CD4-positive, alpha-beta T cell treated with Interleukin-1 beta for 1 hour (primary cell): ENCODE data around the gene HOXA4.

ENCODE experiments used
- DNase-seq, 2 donors: peaks; one replicate each; pipeline ENCODE4 v3.0.0-alpha.2; 2020 to 2022

HOXA4 gene

DNA sequence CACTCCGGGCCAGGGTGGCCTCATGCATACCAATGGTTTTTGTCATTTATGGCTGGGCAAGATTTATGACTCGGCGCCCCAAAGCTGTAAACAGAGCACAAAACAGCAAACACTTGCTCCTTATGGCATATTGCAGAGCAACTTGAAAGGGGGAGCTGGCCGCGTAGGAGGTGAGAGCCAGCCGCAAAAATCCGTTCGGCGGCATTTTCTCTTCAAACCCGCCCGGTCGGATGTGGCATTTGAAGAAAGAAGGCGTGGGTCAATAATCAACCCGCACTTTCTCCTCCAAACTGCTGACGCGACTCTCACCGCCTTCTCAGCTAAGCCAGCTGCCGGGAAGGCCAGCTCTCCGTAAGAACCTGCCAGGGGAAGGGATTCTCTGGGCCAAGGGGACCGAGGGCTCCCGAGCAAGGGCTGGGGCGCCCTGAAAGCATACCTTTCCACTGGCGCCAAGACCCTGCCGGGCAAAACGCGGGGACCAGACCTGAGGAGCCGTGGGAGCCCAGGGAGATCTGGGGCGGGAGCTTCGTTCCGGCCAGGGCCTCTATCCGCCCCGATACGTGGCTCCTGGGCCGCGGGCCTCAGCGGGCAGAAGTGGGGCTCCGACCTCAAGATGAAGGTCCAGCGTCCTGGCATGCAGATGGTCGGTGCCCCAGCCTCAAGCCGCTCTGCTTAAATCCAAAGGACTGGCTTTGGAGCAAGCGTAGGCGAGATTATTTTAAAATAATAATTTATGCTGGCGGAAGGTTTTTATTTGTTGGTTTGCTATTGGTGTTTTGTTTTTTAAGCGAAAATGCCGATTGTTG is 15.1 kb downstream of the HOXA4 start:
- no peak for DNase-seq

DNA sequence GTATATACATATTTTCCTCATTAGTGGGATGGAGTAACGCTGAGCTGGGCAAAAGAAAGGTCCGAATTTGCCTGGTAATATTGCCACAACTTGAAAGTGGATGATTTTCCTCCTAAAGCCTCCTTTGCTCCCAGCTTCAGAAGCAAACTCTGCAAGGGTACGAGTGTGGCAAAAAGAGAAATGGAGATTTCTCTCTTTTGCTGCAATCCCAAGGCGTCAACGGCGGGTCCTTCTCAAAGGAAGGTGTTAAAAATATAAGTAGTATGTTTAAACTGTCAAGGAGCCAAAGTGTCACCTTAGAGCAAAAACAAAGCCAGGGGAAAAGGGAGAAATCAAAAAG is 15.7 kb downstream of the HOXA4 start:
- no peak for DNase-seq

DNA sequence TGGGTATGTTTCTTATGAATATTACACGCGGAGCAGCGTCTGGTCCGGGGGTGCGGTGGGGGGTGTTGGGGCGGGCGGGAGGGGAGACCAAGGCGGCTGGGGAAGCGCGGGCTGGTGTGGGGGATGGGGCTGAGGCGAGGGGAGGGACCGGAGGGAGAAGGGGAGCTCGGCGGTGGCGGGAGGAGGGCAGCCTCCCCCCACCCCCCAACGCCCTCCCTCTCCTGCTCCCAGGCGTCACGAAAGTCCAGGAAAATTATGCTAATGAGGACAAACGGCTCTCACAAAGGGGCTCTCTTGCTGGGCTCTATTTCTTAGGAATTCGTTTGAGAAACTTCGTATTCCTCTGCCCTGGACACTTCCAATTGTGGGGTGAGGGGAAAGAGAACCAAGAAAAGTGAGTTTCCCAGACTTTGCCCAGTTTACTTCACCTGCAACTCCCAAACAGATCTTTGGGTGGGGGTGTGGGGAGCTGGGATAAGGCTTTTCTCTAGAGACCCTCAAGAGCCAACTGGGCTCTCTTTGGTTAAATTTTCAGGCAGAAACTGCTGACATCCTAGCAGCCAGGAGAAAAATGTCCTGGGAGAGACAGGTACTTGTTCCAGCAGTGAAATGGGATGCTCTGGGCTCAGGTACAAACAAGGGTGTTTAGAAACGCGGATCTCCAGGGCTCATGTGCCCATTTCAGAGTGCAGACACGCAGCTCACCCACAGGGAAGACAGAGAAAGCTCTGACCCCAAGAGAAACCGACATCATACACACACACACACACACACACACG is 16.4 kb downstream of the HOXA4 start:
- DNase-seq: no peak

DNA sequence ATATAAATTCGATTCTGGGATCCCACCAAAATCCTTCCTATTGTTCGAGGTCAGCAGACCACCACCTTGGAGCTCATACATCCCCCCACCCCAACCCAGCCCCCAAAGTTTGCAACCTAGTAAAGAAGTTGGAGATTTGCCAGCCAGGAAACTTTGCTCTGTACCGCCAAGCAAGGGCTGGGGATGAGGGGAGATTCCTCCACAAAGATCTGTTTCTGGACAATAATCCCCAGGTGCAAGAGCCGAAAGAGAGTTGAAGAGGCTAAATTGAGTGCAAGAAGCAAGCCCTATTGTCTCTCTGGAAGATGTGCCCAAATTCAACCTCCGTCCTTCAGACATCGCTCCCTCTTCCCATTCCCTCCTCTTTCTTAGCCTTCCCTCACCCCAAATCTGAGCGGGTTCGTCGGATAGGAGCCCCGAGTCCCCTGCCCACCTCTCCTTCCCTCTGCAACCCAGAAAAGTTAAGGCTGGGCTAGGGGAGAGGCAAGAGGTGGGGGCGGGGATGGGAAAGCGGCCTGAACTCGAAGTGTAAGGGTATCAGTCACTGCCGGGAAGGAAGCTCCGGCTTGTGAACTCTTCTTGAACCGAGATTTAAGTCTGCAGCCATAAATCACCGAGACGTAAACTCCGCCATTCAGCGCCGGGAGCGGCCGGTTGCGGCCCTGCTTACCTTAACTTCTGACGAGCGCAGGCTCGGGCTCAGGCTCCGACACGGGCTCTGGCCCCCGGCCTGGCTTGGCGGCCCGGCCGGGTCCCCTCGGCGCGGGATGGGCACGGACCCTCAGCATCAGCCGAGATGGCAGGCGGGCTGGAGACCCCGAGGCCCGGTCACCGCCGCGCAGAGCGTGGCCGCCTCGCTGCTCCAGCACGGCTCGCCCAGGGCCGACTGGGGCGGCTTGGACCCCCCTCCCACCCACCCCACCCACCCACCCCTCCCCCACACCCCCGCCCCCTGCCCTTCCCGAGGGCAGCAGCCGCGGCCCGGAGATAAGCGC is 17.3 kb downstream of the HOXA4 start:
- DNase-seq: no peak

DNA sequence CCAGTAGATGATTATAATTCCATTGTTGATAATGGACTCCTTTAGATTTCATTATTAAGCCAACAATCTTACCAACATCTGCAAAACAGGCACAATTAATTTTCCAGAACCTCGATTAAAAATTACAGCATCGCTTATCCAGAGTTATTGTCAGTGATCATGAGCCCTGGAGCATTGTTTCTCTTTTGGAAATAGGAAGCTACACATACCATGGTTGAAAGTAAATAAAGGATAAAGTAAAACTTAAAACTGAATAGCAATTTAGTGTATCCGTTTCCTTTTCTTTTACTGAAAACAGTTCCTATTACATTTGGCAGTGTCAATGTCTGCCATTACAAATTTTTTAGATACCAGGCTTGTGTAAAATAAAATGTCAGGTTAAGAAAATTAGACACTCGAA is 18.2 kb downstream of the HOXA4 start:
- DNase-seq: no peak

DNA sequence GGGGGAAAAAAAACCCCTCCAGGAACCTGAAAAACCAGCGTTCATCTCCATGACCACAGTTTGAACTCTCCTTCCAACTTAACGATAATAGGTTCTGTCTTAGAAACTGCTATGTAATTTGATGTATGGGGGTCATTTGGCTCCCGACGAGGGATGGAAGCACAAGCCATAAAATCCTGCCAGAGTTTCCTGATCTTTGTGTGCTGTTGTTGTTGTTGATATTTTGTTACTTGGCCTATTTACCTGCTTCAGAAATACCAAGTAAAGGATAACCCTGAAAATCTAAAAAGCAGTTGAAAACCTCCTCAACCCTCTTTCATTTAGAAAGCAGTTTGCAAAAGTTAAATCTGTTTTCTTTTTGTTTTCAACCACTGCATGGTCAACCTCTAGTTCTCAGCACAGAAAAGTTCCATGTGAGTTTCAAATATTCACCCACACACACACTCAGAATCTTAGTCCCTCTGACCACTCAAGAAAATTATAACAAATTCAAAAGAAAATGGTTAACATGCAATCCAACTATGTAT is 18.7 kb downstream of the HOXA4 start:
- no peak for DNase-seq

DNA sequence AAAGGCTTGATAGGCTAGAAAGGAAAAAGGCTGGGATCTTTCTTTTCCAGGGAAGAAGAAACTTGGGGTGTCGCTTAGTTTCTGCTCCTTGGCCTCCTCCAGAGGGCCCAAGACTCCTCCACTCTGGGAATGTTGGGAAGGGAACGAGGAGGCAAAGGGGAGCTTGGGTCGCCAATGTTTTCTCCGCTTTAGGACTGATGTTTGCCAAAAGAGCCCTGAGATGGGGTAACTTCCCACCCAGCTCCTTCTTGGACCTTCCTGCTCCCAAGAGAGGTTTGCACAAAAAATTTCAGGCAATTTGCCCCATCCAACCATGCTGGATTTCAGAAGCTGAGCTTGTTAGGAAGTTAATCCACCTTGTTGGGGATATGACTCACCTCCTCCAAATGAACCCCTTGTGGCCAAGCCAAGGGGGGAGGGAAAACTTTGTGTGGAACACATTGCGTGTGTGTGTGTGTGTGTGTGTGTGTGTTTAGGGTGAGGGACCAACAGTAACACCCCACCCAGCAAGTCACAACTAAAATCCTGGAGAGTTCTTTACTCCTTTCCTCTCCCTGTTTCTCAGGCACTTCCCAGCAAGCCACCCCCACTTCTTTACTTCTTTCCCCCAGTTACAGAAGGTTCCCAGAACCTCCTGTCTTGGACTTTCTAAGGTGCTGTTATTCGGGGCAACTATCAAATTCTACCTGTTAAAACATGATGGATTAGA is 19.4 kb downstream of the HOXA4 start:
- no peak for DNase-seq

DNA sequence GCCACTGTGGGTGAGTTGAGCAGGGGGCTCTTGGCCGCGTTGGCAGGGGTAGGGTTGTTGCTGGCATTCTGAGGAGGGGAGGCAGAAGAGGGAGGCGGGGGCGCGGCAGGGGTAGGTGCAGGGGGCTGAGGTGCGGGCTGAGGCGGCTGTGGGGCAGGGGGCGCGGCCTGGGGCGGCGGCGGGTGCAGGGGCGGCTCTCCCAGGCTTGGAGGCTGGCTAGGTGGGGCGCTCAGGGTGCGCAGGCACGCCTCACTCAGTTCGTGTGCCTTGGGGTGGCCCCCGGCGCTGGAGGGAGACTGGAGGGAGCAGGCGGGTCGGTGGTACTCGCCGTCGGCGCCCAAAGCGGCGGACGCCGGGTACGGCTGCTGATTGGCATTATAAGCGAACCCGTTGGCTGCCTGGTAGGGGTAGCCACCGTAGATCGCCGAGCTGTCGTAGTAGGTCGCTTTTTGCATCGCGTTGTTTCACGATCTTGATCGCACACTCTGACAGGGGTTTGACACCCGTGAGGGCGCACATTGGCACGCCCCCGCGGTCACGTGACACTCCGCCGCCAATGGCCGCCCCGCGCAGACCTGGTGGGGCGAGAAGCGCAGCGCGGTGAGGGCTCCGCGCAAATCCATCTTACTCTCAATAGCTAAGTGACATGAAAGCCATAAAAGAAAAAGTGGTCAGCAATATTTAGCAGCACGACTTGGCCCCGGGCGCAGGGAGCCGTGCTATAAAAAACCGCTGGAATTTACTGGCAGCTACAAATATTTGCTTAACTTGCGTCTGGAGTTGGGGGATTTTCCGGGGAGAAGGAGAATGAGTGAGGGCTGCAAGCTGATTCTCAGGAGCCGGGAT is 20.1 kb downstream of the HOXA4 start:
- no peak for DNase-seq

DNA sequence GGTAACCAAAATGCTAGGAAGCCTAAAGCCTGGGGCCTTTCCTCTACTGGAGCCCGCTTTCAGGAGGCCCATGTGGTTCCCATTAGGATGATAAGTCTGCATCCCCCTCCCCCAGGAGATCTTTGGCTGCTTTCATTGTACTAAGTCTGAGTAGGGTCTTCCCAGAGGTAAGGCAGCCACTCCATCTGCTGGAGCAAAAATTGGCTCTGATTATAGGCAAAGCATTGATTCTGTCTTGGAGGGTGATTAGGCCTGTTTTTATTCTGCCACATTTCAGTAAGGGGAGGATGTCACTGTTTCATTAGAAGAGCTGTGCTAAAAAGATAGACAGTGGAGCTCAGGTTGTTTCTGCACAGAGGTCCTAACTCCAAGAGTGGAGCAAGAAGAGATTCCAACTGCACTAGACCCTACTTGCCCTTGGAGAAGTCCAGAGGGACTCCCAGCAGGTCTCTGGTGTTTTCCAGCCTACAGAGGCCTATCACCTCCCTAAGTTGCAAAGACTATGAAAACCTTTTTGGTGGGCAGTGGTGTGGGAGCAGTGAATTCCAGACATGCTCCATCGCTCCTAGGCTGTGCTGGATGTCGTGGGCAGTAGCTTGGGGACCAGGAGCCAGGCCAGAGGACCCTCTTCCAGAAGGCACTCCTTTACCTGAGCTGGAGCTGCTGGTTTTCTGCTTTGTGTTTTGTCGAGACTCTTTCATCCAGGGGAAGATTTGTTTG is 20.9 kb downstream of the HOXA4 start:
- DNase-seq: no peak

DNA sequence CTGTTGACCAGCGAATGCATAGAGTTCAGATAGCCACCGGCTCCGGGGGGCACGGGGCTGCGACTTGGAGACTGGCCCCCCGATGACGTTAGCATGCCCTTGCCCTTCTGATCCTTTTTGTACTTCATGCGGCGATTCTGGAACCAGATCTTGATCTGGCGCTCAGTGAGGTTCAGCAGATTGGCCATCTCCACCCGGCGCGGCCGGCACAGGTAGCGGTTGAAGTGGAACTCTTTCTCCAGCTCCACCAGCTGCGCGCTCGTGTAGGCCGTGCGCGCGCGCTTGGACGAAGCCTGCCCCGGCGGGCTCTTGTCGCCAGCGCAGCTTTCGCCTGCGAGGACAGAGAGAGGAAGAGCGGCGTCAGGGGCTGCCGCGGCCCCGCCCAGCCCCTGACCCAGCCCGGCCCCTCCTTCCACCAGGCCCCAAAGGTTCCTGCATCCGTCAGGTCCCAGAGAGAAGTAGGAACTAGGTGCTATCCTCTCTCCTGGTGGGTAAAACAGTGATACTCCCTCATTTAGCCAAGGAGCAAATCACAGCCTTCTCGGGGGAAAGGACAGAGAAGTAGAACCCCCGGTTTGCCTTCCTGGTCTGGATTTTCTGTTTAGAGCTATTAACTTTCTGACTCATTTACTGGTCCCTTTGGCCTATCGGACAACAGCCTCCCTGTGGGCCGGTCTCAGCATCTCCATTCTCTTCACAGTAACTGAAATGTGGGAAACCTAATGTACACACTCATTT is 22.0 kb downstream of the HOXA4 start:
- no peak for DNase-seq

DNA sequence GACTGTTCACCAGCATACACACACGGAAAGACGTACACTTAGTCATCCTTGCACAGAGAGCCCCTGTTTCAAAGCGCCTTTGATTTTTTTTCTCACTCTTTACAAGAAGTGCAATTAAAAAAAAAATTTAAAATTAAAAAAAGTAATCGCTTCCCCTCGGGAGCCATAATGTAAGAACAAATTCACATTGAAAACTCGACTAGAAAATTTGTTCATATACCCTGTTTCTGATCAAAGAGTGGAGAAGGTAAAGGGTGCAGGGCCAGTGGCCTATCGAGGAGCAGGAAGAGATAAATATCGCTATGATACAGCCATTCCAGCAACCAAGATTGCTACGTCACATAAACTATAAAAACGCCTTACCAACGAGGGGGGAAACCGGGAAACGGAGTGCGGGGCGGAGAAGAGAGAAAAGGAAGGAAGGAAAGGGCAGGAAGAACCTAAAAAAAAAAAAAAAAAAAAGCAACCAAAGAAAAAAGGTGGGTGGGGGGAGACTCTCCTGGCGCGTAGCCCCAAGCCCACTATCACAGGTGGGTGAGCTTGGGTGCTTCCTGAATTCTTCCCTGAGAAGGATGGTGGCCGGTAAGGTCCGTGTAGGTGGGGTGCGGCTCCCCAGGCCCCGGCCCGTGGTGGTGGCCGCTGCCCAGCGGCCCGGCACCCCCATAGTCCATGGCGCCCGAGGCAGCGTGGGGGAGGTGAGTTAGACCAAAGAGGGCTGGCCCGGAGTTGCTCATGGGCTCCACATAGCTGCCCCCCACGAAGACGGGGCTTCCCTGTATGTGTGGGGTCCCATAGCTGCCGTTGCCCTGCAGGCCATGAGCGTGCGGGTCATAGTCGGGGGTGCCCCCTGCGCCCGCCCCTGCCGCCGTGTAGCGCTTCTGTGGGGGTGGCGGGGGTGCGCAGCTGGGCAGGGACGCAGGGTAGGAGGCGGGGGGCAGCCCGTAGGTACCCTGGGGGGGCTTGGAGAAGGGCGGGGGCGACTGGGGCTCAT is 22.9 kb downstream of the HOXA4 start:
- DNase-seq: no peak

DNA sequence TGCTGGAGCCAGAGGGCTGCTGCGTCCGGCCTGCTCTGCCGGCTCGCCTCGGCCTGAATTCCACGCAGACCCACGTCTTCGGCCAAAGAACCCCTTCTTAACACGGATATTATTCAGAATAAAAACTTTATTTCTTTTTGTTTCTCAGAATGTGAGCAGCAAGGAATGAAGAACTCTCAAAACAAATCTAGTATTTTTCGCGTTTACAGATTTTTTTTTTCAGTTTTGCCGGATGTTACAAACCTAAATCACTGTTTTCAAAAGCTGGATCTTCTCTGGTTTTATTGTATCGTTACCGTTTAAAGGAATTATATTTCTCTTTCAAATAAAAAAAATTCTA is 23.7 kb downstream of the HOXA4 start:
- DNase-seq: no peak

DNA sequence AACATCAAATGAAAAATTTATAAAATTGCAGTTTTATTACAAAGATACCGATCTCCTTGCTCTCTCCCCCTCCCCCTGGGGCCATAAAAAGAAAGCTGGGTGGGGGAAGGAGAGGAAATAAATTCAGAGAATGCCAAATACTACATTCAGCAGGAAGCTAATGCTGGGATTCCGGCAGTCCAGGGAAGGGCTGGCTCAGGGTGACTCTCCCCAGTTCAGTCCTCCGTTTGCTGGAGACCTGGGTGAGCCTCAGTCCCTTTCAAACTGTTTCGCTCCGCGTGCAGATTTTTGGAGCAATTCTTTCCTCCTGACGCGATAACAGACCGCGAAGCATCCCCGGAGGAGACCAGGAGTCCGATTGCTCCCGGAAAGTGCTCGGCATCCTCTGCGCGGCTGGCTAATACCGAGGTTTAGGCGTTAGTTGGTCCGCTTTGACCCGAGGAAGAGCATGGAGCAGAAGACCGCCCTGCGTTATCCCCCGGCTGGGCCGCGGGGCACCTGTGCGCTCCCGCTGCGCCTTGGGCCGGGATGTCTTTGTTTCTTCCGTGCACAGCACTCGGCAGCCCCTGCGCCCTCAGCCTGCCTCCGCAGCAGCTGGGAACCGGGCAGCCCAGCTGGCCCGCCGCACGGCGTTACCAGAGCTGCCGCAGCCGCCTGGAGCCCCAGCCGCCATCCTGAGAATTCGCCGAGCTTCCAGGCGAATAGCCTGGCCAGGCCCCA is 24.2 kb downstream of the HOXA4 start:
- DNase-seq: no peak

DNA sequence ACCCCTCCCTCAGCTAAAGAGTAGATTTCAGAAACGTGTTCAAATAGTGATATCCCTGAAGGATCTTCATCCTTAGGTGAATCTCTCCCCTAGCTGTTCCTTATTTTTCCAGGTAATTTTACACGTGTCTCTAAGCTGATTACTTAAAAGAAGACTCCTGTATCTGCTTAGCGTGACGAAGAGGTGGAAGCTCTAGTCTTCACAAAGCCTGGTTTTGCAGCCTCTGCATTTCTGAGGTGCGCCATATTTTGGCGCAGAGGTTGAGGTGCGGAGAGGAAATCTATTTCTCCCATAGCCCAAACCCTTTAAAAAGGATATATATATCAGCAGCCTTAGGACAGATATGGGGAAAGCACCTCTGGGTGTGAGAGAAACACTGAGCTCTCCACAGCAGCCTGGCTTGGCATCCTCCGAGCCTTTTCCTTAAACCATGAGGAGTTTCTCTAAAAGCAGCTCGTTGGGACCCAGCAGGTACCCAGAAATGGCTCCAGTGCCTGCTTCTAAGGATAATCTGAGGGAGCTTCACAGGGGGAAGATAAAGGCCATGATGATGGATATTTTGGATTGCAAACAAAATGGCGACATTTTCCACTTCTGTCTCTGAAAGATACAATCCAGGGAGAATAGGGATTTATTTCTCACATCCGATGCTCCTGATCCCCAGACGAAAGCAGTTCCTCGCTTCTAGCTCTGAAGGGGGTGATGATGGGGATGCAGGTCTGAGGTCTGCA is 25.1 kb downstream of the HOXA4 start:
- DNase-seq: no peak

DNA sequence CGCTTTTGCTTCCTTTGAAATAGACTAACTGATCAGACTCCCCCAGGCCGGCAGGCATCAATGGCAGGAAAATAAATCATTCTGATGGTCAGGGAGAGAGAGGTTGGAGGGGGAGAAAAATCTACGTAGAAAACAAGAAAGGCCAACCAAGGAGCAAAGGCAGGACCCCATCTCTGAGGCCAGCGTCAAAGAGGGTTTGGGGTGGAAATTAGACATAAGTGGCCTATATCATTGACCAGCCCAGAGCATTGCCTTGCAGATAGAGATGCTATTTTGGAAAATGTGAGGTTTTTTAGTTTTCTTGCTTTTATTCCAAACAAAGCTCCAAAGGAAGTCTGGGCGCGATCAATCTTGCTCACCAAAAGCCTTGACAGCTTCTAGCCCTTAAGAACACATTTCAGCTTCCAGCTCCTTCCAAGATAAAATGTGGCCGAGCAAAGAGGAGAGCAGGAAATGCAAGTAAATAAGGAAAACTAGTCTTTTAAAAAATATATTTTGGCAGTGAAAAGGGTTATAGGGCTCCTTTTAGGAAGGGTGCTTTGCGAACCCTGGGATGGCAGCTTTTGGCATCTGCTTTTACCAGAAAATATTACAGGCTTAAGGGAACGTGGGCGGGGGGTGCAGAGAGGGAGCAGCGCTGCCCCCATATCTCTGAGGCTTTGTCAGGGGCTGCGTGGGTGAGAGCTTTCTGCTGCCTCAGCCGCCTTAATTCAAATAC is 26.1 kb downstream of the HOXA4 start:
- no peak for DNase-seq

DNA sequence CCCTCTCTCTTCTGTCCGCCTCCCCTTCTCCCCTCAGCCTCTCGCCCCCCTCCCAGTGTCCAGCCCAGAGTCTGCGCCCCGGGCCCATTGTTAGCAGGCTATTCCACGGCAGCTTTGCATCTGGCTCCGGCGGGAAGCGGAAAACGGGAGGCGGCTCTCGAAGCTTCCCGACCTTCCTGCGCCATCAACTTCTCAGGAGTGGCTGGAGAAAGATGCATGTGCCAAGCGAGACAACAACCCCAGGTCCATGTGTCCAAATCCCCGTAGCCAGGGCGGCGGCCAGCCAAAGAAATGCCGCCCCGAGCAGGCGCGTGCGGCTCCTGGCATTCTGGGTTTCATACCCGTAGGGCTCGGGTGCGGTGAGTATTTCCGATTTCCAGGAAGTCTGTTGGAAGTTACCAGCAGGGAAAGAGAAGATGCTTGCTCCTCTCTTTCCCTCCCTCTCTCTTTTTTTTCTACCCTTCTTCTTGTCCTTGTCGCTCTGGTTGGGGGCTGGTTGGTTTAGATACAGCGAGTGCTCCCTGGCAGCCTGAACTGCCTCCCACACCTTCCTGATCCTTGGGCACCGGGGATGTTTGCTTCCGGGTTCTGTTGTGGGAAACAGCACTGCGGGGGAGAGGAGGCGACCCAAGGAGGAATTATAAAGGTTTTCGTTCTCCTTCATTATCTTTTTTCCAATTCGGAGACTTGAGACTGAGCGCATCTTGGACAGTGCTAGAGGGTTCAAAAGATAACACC is 26.9 kb downstream of the HOXA4 start:
- no peak for DNase-seq
